Stimulated activated naive B cell treated with anti-CD40 and anti-IgM and Interleukin-4, amounts not matched to agents 10 μg/mL and 1 μg/mL and 100 μg/mL, for 72 hours (primary cell): Measurements from ENCODE around the gene IRX4.

ENCODE experiments used
- ATAC-seq, 2 donors: fragments of 150-1000 bp; cut with Tn5 transposase; replicated peaks; 2 replicates each; pipeline ENCODE4 v1.10.0; 2021; ENCODE audit warnings: moderate library complexity in 1 of 2
- DNase-seq: peaks from one replicate; pipeline ENCODE4 v3.0.0; 2021
- H3K27ac Mint-ChIP-seq: one replicate; pipeline ENCODE4 v1.8.0; 2022; ENCODE audit warnings: mild to moderate bottlenecking, mixed read lengths
- H3K27me3 Mint-ChIP-seq, 2 donors: one replicate each; pipeline ENCODE4 v1.8.0; 2022; ENCODE audit warnings: mixed read lengths in 2 of 2
- H3K36me3 Mint-ChIP-seq, 2 donors: one replicate each; pipeline ENCODE4 v1.8.0; 2022; ENCODE audit warnings: mixed read lengths in 2 of 2, mild to moderate bottlenecking in 1 of 2
- H3K4me1 Mint-ChIP-seq, 2 donors: one replicate each; pipeline ENCODE4 v1.8.0; 2022; ENCODE audit warnings: mixed read lengths in 2 of 2, mild to moderate bottlenecking in 1 of 2
- H3K4me3 Mint-ChIP-seq, 2 donors: one replicate each; pipeline ENCODE4 v1.8.0; 2022; ENCODE audit warnings: mild to moderate bottlenecking in 2 of 2, mixed read lengths in 2 of 2, moderate library complexity in 1 of 2
- H3K9me3 Mint-ChIP-seq, 2 donors: one replicate each; pipeline ENCODE4 v1.8.0; 2022; ENCODE audit warnings: mixed read lengths in 2 of 2, mild to moderate bottlenecking in 1 of 2

Gene IRX4

DNA sequence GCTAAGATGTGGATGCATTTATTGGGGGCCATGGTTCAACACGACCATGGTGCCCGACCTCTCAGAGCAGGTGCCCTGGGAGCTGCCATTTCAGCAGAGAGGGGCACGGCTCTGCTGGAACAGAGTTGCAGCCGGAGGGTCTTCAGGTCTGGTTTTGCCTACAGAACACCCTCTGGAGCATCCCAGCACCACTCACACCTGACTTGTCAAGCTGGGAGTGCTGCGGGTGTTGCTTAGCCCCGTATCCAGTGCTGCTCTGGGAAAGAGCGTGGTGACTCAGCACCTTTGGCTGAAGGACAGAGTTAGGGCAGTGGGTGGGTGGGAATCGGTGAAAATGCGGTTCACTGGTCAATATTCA is 36.5 kb upstream of the IRX4 start:
- Mint-ChIP-seq H3K9me3 (peaks cover 0 to 8% of the 10 kb centered on the region in 2 donors), H3K36me3 (no peaks in the 10 kb centered on the region), H3K4me3 (no peak overlapping the region), H3K27me3 (peaks cover 22 to 23% of the 10 kb centered on the region in 2 donors), H3K27ac (no peak overlapping the region), H3K4me1 (no peaks in the 10 kb centered on the region)
- DNase-seq: no peak
- ATAC-seq: no peak

DNA sequence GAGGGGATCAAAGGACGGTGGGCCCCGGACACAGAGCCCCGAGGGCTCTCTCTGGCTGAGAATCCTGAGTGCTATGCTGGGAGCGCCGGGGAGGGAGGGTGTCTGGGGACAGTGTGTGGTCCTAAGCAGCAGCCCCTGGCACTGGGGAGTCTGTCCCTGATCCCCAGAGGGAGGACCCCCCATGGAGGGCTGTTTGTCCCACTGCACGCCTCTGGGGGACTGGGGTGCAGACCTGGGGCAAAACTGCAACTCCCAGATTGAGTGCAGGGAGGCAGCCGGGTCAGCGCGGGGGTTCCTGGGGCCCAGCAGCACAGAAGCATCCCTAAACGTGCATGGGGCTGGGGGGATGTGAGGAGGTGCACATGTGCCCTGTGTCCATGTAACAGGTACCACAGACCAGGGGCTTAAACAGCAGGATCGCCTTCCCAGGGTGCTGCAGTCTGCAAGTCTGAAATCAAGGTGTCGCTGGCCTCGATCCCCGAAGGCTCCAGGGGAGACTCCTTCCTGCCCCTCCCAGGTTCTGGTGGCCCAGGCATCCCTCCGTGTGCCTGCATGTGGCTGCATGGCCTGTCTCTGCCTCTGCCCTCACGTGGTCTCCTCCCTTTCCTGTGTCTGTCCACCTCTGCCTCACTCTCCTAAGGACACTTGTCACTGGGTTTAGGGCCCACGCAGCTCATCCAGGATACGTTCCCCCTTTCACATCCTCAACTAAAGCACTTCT is 35.9 kb upstream of the IRX4 start:
- no peaks in the 10 kb centered on the region for H3K36me3 Mint-ChIP-seq
- H3K27ac Mint-ChIP-seq: no peak overlapping the region
- peaks cover 19 to 22% of the 10 kb centered on the region in 2 donors for H3K27me3 Mint-ChIP-seq
- no peaks in the 10 kb centered on the region for H3K4me1 Mint-ChIP-seq
- no peak overlapping the region for H3K4me3 Mint-ChIP-seq
- DNase-seq: no peak
- peaks cover 0 to 8% of the 10 kb centered on the region in 2 donors for H3K9me3 Mint-ChIP-seq
- ATAC-seq: no peak

DNA sequence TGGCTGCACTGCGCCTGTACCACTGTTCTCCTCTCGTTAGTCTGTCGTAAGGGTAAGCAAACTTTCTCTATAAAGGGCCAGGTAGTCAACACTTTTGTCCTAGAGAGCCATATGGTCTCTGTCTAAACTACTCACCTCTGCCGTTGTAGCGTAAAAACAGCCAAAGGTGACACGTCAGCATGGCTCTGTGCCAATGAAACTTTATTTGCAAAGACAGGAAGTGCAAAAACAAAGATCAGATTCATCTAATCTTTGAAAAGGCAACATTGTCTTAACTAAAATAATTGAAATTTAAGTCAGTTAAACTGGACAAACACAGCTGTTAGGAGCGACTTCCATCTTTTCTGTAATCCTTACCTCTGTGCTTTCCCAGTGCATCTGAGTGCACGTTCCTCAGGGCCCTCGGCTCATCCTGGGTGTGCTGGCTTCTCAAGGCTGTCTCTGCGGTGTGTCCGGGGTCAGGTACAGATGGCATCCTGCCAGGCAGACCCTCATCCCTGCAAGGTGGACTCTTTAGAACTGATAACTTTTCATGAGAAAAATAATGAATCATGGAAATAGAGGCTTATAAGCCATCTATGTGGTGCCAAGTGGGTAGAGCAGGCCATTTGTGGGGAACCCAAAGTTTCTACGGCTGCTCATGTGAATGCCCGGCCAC is 35.2 kb upstream of the IRX4 start:
- H3K4me3 Mint-ChIP-seq: no peak overlapping the region
- H3K27ac Mint-ChIP-seq: no peak overlapping the region
- peaks cover 0 to 8% of the 10 kb centered on the region in 2 donors for H3K9me3 Mint-ChIP-seq

DNA sequence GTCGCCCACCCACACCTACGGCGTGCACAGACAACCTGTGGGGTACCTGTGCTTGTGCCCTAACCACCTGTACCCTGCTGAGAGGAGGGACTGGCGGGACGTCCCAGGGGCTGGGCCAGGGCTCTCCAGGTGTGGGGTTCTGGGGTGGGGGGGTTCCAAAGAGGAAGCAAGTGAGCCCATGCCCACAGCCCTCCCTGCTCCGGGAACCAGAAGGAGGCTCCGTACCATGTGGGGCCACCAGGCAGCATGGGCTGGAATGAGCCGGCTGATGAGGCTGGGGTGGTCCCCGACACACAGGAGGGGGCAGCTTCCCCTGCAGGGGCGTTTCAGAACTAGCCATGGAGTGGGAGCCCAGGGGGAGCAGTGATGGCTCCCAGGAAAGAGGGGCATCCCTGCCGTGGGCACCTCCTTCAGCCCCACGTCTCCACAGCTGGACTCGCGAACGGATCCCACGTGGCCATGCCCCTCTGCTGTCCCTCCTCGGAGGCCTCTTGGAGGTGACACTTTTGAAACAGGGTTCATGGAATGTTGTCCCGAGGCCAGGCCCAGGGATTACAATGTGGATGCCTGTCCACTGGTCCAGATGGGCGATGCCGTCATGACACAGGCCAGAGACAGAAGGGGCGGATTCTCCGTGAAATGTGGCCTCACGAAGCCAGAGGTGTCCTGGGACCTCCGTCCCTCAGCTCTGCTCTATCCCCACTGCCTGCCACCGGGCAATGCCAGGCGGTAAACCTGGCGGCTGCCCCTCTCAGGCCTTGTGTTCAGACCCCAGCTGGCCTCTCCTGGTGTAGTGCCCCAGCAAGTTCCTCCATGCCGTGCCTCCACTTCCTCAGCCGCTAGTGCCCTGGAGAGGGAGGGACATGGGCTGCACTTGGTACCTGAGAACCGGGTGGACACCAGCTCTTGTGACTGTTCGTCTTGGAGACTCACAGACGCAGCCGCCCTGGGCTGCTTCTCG is 33.6 kb upstream of the IRX4 start:
- H3K27ac Mint-ChIP-seq: no peak overlapping the region
- ATAC-seq (no peak), DNase-seq (no peak)
- no peak overlapping the region for H3K4me3 Mint-ChIP-seq
- H3K27me3 Mint-ChIP-seq: peaks cover 12 to 15% of the 10 kb centered on the region in 2 donors
- peaks cover 4 to 10% of the 10 kb centered on the region in 2 donors for H3K9me3 Mint-ChIP-seq
- no peaks in the 10 kb centered on the region for H3K4me1 Mint-ChIP-seq
- no peaks in the 10 kb centered on the region for H3K36me3 Mint-ChIP-seq

More for the DNA sequence above, 35.2 kb upstream of the IRX4 start:
- no peak for ATAC-seq
- H3K27me3 Mint-ChIP-seq: peaks cover 16 to 22% of the 10 kb centered on the region in 2 donors
- no peaks in the 10 kb centered on the region for H3K36me3 Mint-ChIP-seq
- DNase-seq: no peak
- H3K4me1 Mint-ChIP-seq: no peaks in the 10 kb centered on the region

DNA sequence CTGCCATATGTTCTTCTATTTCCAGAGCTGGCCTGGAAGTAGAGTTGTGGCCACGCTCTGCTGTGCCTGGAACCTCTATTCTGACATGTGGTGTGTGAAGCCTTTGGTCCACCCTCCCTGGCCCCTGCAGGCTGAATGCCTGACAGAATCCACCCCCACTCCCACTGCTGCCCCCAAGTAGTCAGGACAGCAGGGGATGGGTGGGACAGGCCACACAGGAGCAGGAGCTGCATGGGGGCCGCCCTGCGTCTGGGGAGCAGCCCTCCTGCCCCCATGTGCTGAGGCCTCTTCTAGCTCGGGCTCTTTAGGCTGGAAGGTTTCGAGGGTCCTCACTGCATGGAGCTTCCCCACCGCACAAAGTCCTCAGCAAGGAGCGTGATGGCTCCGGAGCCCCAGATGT is 32.6 kb upstream of the IRX4 start:
- H3K4me3 Mint-ChIP-seq: no peak overlapping the region
- DNase-seq (no peak), ATAC-seq (no peak)
- H3K9me3 Mint-ChIP-seq: peaks cover 4 to 10% of the 10 kb centered on the region in 2 donors
- peaks cover 12 to 15% of the 10 kb centered on the region in 2 donors for H3K27me3 Mint-ChIP-seq
- no peak overlapping the region for H3K27ac Mint-ChIP-seq
- no peaks in the 10 kb centered on the region for H3K36me3 Mint-ChIP-seq
- no peaks in the 10 kb centered on the region for H3K4me1 Mint-ChIP-seq

DNA sequence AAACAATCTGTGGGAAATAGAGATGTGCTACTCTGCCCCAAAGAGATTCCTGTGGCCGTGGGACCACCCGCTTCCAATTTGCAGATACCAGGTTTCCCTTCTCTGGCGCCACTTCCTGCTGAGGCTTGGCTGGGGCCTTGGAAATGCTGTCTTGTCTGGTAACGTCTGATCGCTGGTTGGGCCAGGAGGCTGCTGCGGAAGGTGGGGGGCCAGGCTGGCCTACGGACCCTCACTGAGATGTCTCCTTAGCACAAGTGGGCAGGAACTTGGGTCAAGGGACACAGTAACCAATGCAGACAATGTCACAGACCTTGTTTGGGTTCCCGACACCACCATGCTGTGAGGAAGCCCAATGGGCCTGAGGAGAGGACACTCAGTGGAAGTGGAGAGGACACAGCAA is 31.7 kb upstream of the IRX4 start:
- ATAC-seq: no peak
- Mint-ChIP-seq H3K36me3 (no peaks in the 10 kb centered on the region), H3K4me3 (no peak overlapping the region), H3K27ac (no peak overlapping the region), H3K9me3 (peaks cover 4 to 10% of the 10 kb centered on the region in 2 donors), H3K4me1 (no peaks in the 10 kb centered on the region), H3K27me3 (peaks cover 15 to 20% of the 10 kb centered on the region in 2 donors)
- DNase-seq: no peak

DNA sequence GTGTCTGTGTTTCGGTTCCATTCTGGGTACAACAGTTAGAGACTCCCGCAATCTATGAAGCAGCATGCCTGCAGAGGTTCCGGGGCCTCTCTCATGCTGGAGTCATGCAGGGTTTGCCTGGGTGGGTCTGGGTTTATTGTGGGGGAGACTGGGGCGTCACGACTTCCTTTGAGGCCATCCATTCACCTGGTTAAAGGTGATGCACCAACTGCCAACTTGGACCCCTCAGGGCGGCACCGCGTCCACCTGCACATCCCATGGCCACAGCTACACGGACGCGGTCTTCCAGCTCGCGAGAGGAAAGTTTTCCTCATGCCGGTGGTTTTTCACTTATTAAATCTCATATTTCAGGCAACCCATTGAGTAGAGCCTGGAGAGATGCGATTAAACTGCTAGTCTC is 30.9 kb upstream of the IRX4 start:
- H3K36me3 Mint-ChIP-seq: no peaks in the 10 kb centered on the region
- H3K4me1 Mint-ChIP-seq: no peaks in the 10 kb centered on the region
- H3K27me3 Mint-ChIP-seq: peaks cover 11 to 19% of the 10 kb centered on the region in 2 donors
- DNase-seq: no peak
- H3K9me3 Mint-ChIP-seq: peaks cover 4 to 10% of the 10 kb centered on the region in 2 donors
- H3K4me3 Mint-ChIP-seq: no peak overlapping the region
- H3K27ac Mint-ChIP-seq: no peak overlapping the region
- ATAC-seq: no peak

DNA sequence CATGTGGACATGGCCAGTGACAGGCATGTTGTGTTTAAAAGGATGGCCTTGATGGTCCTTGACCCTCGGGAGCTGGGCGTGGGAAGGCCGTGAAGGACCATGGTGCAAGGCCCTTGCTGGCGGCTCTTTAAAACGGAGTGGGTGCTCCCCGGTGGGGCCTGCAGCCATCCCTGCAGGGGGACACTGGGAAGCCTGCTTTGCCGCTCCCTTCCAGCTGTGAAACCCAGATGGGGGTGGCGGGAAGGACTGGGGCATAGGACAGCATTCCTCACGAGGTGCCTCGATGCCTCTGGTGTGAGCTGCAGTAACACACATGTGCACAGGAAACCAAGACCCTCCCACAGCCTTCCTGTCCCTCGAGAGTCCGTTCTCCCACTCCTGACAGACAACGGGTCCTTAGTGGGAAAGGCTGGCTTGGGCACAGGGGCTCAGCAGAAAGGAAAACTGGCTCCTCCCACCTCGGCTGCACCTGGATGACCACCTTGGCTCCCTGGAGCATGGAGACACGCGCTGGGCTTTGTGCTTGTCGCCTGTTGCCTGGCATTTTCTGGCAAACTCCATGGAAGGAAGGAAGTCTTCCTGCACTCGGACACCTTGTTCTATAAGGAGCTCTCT is 30.3 kb upstream of the IRX4 start:
- Mint-ChIP-seq H3K36me3 (no peaks in the 10 kb centered on the region), H3K4me1 (no peaks in the 10 kb centered on the region), H3K9me3 (peaks cover 4 to 10% of the 10 kb centered on the region in 2 donors), H3K4me3 (no peak overlapping the region), H3K27ac (no peak overlapping the region), H3K27me3 (peaks cover 11 to 21% of the 10 kb centered on the region in 2 donors)
- ATAC-seq (no peak), DNase-seq (no peak)

DNA sequence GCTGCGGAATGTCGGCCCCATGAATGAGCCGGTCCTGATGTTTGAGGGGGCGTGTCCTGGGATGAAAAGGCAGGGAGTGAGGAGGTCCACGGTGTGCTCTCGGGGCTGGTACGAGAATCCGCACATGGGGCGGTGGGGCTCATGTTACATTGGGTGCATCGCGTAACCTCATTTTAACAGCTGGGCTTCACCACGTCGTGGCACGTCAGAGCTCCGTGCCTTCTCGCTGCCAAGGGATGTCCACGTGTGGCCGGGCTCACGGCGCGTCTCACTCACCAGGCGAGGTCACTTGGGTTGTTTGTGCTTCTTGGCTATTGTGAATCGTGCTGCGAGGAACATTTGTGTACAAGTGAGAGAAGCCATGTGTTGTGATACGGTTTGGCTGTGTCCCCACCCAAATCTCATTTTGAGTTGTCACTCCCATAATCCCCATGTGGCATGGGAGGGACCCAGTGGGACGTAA is 29.1 kb upstream of the IRX4 start:
- H3K4me1 Mint-ChIP-seq: no peaks in the 10 kb centered on the region
- H3K9me3 Mint-ChIP-seq: peaks cover 4 to 8% of the 10 kb centered on the region in 2 donors
- ATAC-seq (no peak), DNase-seq (no peak)
- no peaks in the 10 kb centered on the region for H3K36me3 Mint-ChIP-seq
- H3K27me3 Mint-ChIP-seq: peaks cover 7 to 23% of the 10 kb centered on the region in 2 donors
- no peak overlapping the region for H3K4me3 Mint-ChIP-seq
- no peak overlapping the region for H3K27ac Mint-ChIP-seq

DNA sequence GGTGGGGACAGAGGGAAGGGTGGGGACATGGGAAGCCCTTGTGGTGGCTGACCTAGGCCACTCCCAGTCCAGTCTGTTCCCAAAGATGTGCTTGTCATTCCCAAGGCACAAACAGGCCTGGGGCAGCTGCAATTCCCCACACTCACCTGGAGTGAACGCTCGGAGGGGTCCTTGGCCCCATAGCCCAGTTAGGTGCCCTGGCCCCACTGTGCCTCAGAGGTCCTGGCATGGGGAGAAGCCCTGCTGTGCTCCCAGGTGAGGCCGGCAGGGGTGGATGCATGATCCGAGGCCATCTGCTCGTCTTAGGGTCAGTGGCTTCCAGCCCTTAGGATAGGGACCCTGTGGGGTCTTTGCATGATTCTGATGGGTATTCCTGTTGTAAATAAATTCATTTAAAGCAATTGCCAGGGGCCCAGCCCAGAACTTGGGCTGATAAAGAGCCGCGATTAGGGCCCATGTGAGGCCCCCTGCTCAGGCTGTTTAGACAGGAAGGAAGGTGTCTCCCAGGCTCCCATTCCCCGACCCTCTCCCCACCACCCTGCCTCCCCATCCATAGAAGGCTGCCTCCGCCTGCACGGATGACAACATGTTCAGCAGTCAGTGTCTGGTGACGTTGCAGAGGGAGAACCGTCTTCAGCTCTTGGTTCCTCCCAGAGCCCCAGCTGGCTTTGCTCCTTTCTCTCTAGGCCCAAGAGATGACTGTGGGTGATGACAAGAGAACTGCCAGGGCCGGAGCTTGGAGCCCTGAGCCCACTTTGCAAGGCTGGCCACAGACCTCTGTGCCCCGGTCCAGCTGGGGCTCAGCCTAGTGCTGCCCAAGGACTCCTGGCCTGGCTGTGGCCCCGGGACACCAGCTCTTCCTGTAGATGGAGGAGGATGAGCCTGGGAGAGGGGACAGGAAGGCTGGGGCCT is 28.4 kb upstream of the IRX4 start:
- peaks cover 4 to 8% of the 10 kb centered on the region in 2 donors for H3K9me3 Mint-ChIP-seq
- H3K27ac Mint-ChIP-seq: no peak overlapping the region
- DNase-seq: no peak
- H3K27me3 Mint-ChIP-seq: peaks cover 6 to 22% of the 10 kb centered on the region in 2 donors
- no peaks in the 10 kb centered on the region for H3K4me1 Mint-ChIP-seq
- no peak overlapping the region for H3K4me3 Mint-ChIP-seq
- H3K36me3 Mint-ChIP-seq: no peaks in the 10 kb centered on the region
- no peak for ATAC-seq

DNA sequence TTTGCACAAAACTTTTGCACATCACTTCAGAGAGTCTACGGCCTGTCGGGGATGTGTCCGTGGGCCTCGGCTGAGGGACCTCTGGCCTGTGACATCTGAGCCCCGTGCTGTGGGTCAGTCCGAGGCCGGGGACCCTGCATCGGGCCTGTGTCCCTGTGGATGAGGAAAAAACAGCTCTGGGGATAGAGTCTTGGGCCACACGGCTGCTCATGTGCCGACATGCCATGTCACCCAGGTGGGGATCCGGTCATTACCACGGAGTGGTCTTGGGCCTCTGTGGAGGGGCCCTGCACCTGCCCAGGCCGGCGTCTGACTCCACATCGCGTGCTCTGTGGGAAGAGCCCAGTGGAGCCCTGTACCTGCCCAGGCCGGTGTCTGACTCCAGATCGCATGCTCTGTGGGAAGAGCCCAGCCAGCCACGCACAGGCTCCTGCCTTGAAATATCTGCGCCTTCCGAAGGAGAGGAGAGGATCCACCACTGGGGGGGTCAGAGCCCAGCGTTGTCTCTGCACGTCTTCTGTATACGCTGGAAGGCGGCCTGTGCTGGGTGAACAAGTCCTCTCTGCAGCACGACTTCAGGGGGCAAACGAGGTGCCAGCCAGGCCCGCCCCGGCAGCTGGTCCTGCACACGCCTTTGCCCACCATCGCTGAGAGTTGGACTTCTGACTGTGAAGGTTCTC is 27.5 kb upstream of the IRX4 start:
- H3K4me3 Mint-ChIP-seq: no peak overlapping the region
- DNase-seq (no peak), ATAC-seq (no peak)
- no peak overlapping the region for H3K27ac Mint-ChIP-seq
- peaks cover 9 to 13% of the 10 kb centered on the region in 2 donors for H3K9me3 Mint-ChIP-seq
- H3K27me3 Mint-ChIP-seq: peaks cover 10 to 28% of the 10 kb centered on the region in 2 donors
- no peaks in the 10 kb centered on the region for H3K36me3 Mint-ChIP-seq
- H3K4me1 Mint-ChIP-seq: no peaks in the 10 kb centered on the region

DNA sequence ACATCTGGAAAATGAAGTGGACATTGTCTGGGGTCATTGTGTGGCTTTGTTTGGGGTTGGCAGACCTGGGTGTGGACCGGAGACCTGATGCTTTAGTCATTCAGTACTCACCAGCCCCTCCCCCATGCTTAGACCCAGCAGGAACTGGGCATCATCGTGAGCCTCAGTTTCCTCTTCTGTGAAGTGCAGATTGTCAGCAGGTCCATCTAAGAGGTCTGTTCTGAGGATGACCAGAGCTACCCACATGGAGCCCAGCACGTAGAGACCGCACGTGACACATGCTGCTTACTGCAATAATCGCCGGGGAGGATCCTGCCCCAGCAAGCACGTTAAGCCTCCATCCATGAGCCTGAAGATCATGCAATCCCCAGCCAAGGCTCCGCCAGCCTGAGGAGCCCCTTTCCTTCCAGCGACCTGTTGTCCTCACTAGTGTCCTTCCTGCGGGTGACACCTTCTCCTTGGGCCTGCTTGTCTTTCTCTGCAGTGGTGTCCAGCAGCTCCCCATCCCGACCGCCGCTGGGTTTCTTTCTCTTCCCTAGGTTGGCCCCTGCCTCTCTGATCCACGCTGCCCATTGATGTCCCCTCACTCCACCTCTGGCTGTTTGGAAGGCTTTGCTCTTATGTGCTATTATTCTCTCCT is 26.7 kb upstream of the IRX4 start:
- DNase-seq (no peak), ATAC-seq (no peak)
- Mint-ChIP-seq H3K4me1 (no peaks in the 10 kb centered on the region), H3K4me3 (no peak overlapping the region), H3K9me3 (peaks cover 7 to 9% of the 10 kb centered on the region in 2 donors), H3K27ac (no peak overlapping the region), H3K36me3 (no peaks in the 10 kb centered on the region), H3K27me3 (peaks cover 10 to 28% of the 10 kb centered on the region in 2 donors)
